ENCODE data around the gene RGS16.

- TF ChIP-seq EZH2 (IDR thresholded peaks at IDR 0.05; ENCODE audit: insufficient read depth, poor library complexity, severe bottlenecking) (no peak), EZH2phosphoT487 (IDR thresholded peaks at IDR 0.05; ENCODE audit: insufficient read depth, low read depth) (no peak)
These were observed 20.8 kb upstream of the RGS16 start for GRCh38 chr1:182625024-182625423.
